CD14-positive monocyte (primary cell): ENCODE results near the gene ZDHHC24. TPM values are rescaled to one million over a fixed set of nuclear protein-coding genes. Genes with fewer than 3 reads are reported as not detected.

Source experiments
- DNase-seq, 3 donors: peaks; one replicate each; pipeline ENCODE4 v3.0.0-alpha.2; 2011 to 2022
- H2AFZ ChIP-seq: 2 replicates; pipeline ENCODE4 v1.6.0; 2012; ENCODE audit warnings: mild to moderate bottlenecking, low read depth, low read length, inconsistent platforms; ENCODE audit not compliant: insufficient read depth, poor library complexity, severe bottlenecking
- H3K27ac ChIP-seq, 2 donors: 1 replicate in 1 of 2; 2 replicates in 1 of 2; pipeline ENCODE4 v1.5.1; 2012 to 2013; ENCODE audit warnings: low read length in 2 of 2, control low read depth in 1 of 2, inconsistent platforms in 1 of 2, low read depth in 1 of 2, mild to moderate bottlenecking in 1 of 2
- H3K27me3 ChIP-seq, 2 donors: one replicate each; pipeline versions ENCODE4 v1.6.0 to v1.6.1; 2011 to 2013; ENCODE audit warnings: low read length in 2 of 2; ENCODE audit not compliant: control insufficient read depth in 2 of 2, insufficient read depth in 2 of 2
- H3K36me3 ChIP-seq, 2 donors: replicated peaks in 1 of 2; 1 replicate in 1 of 2; 2 replicates in 1 of 2; pipeline versions ENCODE4 v1.5.1 to v1.6.1; 2012 to 2013; ENCODE audit warnings: low read length in 2 of 2, control low read depth in 1 of 2, inconsistent platforms in 1 of 2, mild to moderate bottlenecking in 1 of 2; ENCODE audit not compliant: insufficient read depth in 2 of 2, control insufficient read depth in 1 of 2
- H3K4me1 ChIP-seq, 2 donors: 1 replicate in 1 of 2; 2 replicates in 1 of 2; pipeline versions ENCODE4 v1.5.1 to v1.6.1; 2012 to 2013; ENCODE audit warnings: low read length in 2 of 2, control low read depth in 1 of 2, inconsistent platforms in 1 of 2, mild to moderate bottlenecking in 1 of 2, moderate library complexity in 1 of 2; ENCODE audit not compliant: insufficient read depth in 2 of 2, control insufficient read depth in 1 of 2
- H3K4me2 ChIP-seq: replicated peaks from 2 replicates; pipeline ENCODE3; 2012; ENCODE audit warnings: low read length, moderate library complexity, mild to moderate bottlenecking; ENCODE audit not compliant: poor library complexity, severe bottlenecking; ENCODE audit errors: extremely low read depth
- H3K4me3 ChIP-seq, 3 experiments: fragments of 200-600 bp in 1 of 3; sonication (generic) in 1 of 3; replicated peaks in 1 of 3; 1 replicate in 2 of 3; 2 replicates in 1 of 3; pipeline ENCODE4 v1.5.1; 2011 to 2013; ENCODE audit warnings: low read length in 3 of 3, mild to moderate bottlenecking in 3 of 3, control low read depth in 2 of 3, low read depth in 2 of 3, inconsistent platforms in 1 of 3, moderate library complexity in 1 of 3
- H3K79me2 ChIP-seq: 2 replicates; pipeline ENCODE4 v1.6.0; 2012; ENCODE audit warnings: mild to moderate bottlenecking, control low read depth, inconsistent platforms, low read length, moderate library complexity; ENCODE audit not compliant: insufficient read depth
- H3K9ac ChIP-seq: 2 replicates; pipeline ENCODE4 v1.6.0; 2017; ENCODE audit warnings: low read length, mild to moderate bottlenecking; ENCODE audit not compliant: insufficient read depth, poor library complexity, severe bottlenecking
- H3K9me3 ChIP-seq, 2 donors: replicated peaks in 1 of 2; 1 replicate in 1 of 2; 2 replicates in 1 of 2; pipeline versions ENCODE4 v1.5.1 to v1.6.1; 2012 to 2013; ENCODE audit warnings: low read length in 2 of 2, control low read depth in 1 of 2; ENCODE audit not compliant: control insufficient read depth in 1 of 2, insufficient read depth in 1 of 2
- H4K20me1 ChIP-seq: 2 replicates; pipeline ENCODE4 v1.6.0; 2012; ENCODE audit warnings: mild to moderate bottlenecking, low read length, control low read depth, moderate library complexity; ENCODE audit not compliant: insufficient read depth
- H3K27ac Mint-ChIP-seq, 7 donors: one replicate each; pipeline ENCODE4 v1.8.0; 2020; ENCODE audit warnings: mild to moderate bottlenecking in 7 of 7, mixed read lengths in 7 of 7, moderate library complexity in 6 of 7, inconsistent platforms in 2 of 7
- H3K27me3 Mint-ChIP-seq, 3 donors: one replicate each; pipeline ENCODE4 v1.8.0; 2021 to 2022; ENCODE audit warnings: low read depth in 3 of 3, mild to moderate bottlenecking in 3 of 3, mixed read lengths in 3 of 3, moderate library complexity in 3 of 3, inconsistent platforms in 1 of 3
- H3K36me3 Mint-ChIP-seq, 2 donors: one replicate each; pipeline ENCODE4 v1.8.0; 2020; ENCODE audit warnings: mixed read lengths in 2 of 2, inconsistent platforms in 1 of 2, mild to moderate bottlenecking in 1 of 2
- H3K4me1 Mint-ChIP-seq: one replicate; pipeline ENCODE4 v1.8.0; 2020; ENCODE audit warnings: mild to moderate bottlenecking, mixed read lengths
- H3K4me3 Mint-ChIP-seq, 2 donors: one replicate each; pipeline ENCODE4 v1.8.0; 2020; ENCODE audit warnings: mild to moderate bottlenecking in 2 of 2, mixed read lengths in 2 of 2, moderate library complexity in 1 of 2
- H3K9me3 Mint-ChIP-seq, 7 donors: one replicate each; pipeline ENCODE4 v1.8.0; 2020 to 2022; ENCODE audit warnings: mixed read lengths in 7 of 7, mild to moderate bottlenecking in 6 of 7, moderate library complexity in 6 of 7, inconsistent platforms in 2 of 7
- WGBS: methylation state at CpG from one replicate; pipeline ENCODE4 v1.1.5; 2013; ENCODE audit warnings: missing lambda C conversion rate; ENCODE audit not compliant: insufficient coverage; 5-methylcytosine and 5-hydroxymethylcytosine counted together
- intact Hi-C, 2 donors: fragments of 100-400 bp; cut with micrococcal nuclease; formaldehyde crosslinking; loops; one replicate each; pipeline versions ENCODE4 v1.15.0 to v1.15.1; 2023
- polyA plus RNA-seq, 3 donors: library from polyadenylated mRNA; depleted of rRNA in 1 of 3; unstranded in 2 of 3; stranded (reverse) in 1 of 3; fragments of 300-500 nt in 2 of 3; fragments of >200 nt in 1 of 3; fragmentation: Illumina TruSeq in 2 of 3; gene quantifications; 1 replicate in 2 of 3; 2 replicates in 1 of 3; pipeline ENCODE4 v1.2.3, GENCODE V29; 2012 to 2021
- TF ChIP-seq, protein P1 (sequence below): fragments of 200-600 bp; IDR thresholded peaks from one replicate; pipeline ENCODE4 v1.8.0; 2022; ENCODE audit warnings: antibody characterized with exemption, mild to moderate bottlenecking

The ZDHHC24 gene
- polyA plus RNA-seq, 3 donors = 10.9 to 14.0 (median 11.9) TPM

DNA sequence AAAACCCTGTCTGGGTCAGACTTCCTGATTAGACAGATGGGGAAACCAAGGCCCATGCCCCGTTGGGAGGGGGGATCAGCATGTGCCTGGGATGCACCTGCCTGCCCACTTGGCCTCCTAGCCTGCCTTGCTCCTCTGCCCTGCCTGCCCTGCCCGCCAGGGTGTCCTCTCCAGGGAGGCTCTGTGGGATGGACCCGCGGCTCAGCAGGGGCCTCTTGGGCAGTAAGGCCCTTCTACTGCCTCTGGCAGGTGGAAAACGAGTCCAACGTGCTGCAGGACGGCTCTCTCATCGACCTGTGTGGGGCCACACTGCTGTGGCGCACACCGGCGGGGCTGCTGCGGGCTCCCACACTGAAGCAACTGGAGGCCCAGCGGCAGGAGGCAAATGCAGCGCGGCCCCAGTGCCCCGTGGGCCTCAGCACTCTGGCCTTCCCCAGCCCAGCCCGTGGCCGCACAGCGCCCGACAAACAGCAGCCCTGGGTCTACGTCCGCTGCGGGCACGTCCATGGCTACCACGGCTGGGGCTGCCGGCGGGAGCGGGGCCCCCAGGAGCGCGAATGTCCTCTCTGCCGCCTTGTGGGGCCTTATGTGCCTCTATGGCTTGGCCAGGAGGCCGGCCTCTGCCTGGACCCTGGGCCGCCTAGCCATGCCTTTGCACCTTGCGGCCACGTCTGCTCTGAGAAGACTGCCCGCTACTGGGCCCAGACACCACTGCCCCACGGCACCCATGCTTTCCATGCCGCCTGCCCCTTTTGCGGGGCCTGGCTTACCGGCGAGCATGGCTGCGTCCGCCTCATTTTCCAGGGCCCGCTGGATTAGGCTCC lies 70.3 kb downstream of the ZDHHC24 start:
- H3K4me3 ChIP-seq = no peak overlapping the region
- peaks cover 0 to 5% (median 0%) of the 10 kb centered on the region in 3 donors for H3K27me3 Mint-ChIP-seq
- no peaks in the 10 kb centered on the region for H3K9me3 Mint-ChIP-seq
- peaks cover 14% of the 10 kb centered on the region for H3K4me1 Mint-ChIP-seq
- H3K9me3 ChIP-seq = no peaks in the 10 kb centered on the region
- no peak for DNase-seq
- H3K36me3 Mint-ChIP-seq = peaks cover 32 to 46% of the 10 kb centered on the region in 2 donors
- H3K27me3 ChIP-seq = no peaks in the 10 kb centered on the region
- H3K27ac ChIP-seq = no peak overlapping the region
- H3K4me2 ChIP-seq = no peak overlapping the region
- H3K9ac ChIP-seq = no peak overlapping the region
- peaks cover 13 to 16% of the 10 kb centered on the region in 2 donors for H3K4me1 ChIP-seq
- WGBS = 96% methylated on average over 43 of the region's 44 CpGs
- peaks cover 11% of the 10 kb centered on the region for H3K79me2 ChIP-seq
- H4K20me1 ChIP-seq = peaks cover 11% of the 10 kb centered on the region
- H3K4me3 Mint-ChIP-seq = no peak overlapping the region
- H2AFZ ChIP-seq = no peak overlapping the region
- TF ChIP-seq, protein P1, sequence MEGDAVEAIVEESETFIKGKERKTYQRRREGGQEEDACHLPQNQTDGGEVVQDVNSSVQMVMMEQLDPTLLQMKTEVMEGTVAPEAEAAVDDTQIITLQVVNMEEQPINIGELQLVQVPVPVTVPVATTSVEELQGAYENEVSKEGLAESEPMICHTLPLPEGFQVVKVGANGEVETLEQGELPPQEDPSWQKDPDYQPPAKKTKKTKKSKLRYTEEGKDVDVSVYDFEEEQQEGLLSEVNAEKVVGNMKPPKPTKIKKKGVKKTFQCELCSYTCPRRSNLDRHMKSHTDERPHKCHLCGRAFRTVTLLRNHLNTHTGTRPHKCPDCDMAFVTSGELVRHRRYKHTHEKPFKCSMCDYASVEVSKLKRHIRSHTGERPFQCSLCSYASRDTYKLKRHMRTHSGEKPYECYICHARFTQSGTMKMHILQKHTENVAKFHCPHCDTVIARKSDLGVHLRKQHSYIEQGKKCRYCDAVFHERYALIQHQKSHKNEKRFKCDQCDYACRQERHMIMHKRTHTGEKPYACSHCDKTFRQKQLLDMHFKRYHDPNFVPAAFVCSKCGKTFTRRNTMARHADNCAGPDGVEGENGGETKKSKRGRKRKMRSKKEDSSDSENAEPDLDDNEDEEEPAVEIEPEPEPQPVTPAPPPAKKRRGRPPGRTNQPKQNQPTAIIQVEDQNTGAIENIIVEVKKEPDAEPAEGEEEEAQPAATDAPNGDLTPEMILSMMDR = no peak
- intact Hi-C loops = loop anchor here in 1 of 2 donors (5.0 kb wide), 1 partner anchor 38 kb away; the partner anchor contains the start of gene MRPL11
- no peak overlapping the region for H3K27ac Mint-ChIP-seq
- H3K36me3 ChIP-seq = peaks cover 9 to 41% of the 10 kb centered on the region in 2 donors

DNA sequence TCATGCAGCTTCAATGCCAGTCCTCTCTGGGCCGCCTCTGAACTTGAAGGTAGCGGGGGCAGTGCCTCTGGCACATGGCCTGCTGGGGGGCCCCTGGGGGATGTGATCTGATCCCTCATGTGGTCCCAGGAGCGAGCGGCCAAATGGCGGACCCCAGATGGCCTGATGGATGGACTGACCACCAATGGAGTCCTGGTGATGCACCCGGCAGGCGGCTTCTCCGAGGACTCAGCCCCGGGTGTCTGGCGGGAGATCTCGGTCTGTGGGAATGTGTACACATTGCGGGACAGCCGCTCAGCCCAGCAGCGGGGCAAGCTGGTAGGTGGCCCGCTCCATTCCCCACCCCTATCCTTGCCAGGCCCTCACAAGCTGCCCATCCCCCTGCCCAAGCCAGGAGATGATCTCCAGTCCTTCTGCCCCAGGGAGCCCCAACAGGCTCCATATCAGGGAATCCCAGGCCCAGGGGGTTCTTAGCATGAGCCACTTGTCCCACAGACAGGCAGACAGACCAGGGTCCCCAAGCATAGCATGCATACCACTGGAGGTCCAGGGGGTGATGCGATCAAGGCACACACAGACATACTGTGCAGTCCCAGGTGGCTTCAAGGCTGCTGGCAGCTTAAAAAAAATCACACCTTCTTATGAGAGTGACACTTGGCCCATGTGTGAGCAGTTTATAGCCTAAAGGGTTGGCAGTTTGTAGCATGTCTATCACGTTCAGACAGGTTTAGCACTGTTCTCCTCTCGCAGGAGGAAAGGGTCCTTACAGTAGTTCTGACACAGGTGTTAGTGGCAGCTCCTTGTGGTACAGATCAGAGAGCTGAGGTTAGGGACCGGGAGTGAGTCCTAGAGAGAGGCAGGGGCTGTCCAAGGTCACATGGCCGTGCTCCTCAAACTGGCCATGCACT lies 72.0 kb downstream of the ZDHHC24 start:
- Mint-ChIP-seq H3K9me3 (no peaks in the 10 kb centered on the region), H3K4me1 (peaks cover 7% of the 10 kb centered on the region), H3K4me3 (no peak overlapping the region), H3K36me3 (peaks cover 41 to 58% of the 10 kb centered on the region in 2 donors), H3K27me3 (peaks cover 0 to 3% (median 0%) of the 10 kb centered on the region in 3 donors), H3K27ac (no peak overlapping the region)
- no peak overlapping the region for H3K4me3 ChIP-seq
- no peak overlapping the region for H3K27ac ChIP-seq
- peaks cover 18% of the 10 kb centered on the region for H4K20me1 ChIP-seq
- peaks cover 9 to 49% of the 10 kb centered on the region in 2 donors for H3K36me3 ChIP-seq
- no peaks in the 10 kb centered on the region for H3K9me3 ChIP-seq
- WGBS = 95% methylated on average over 18 of the region's 20 CpGs
- H3K9ac ChIP-seq = no peak overlapping the region
- no peak for DNase-seq
- H3K4me2 ChIP-seq = no peak overlapping the region
- intact Hi-C loops = no loop called here
- H3K27me3 ChIP-seq = no peaks in the 10 kb centered on the region
- no peak overlapping the region for H2AFZ ChIP-seq
- H3K79me2 ChIP-seq = peaks cover under 1% of the 10 kb centered on the region
- H3K4me1 ChIP-seq = peaks cover under 1 to 2% of the 10 kb centered on the region in 2 donors
- TF ChIP-seq, protein P1 = no peak
